HepG2 (cell line): ENCODE data around the gene COX14.

ENCODE experiments used
- CBX5 ChIP-seq: sonication (generic); formaldehyde crosslinking; IDR thresholded peaks from 2 replicates; pipeline ENCODE4 v1.4.0; 2020; ENCODE audit warnings: missing genetic modification reagents, borderline replicate concordance
- CTCF ChIP-seq: sonication (generic); formaldehyde crosslinking; IDR thresholded peaks from 2 replicates; pipeline ENCODE4 v1.5.0; 2020; ENCODE audit warnings: mild to moderate bottlenecking, missing genetic modification reagents, moderate library complexity
- KLF6 ChIP-seq: IDR thresholded peaks from 2 replicates; pipeline ENCODE4 v1.8.0; 2016; ENCODE audit warnings: missing biosample characterization, missing genetic modification reagents
- MXD4 ChIP-seq: IDR thresholded peaks from 2 replicates; pipeline ENCODE4 v1.6.1; 2016; ENCODE audit warnings: mild to moderate bottlenecking, missing biosample characterization, missing genetic modification reagents
- MYC ChIP-seq: sonication (generic); formaldehyde crosslinking; IDR thresholded peaks from 2 replicates; pipeline ENCODE4 v1.9.0; 2021; ENCODE audit warnings: missing genetic modification reagents, borderline replicate concordance
- PATZ1 ChIP-seq: sonication (generic); formaldehyde crosslinking; IDR thresholded peaks from 2 replicates; pipeline ENCODE4 v1.4.0; 2020; ENCODE audit warnings: missing genetic modification reagents
- ZNF121 ChIP-seq: sonication (generic); formaldehyde crosslinking; IDR thresholded peaks from 2 replicates; pipeline ENCODE4 v1.5.0; 2020; ENCODE audit warnings: mild to moderate bottlenecking, missing genetic modification reagents
- ZNF230 ChIP-seq: sonication (generic); formaldehyde crosslinking; IDR thresholded peaks from 2 replicates; pipeline ENCODE4 v1.4.0; 2020; ENCODE audit warnings: mild to moderate bottlenecking, missing genetic modification reagents

GRCh38 chr12:50119387-50119786 is 7.4 kb downstream of the COX14 start:
- no peak for TF ChIP-seq CTCF (CRISPR knock-in tag)
- TF ChIP-seq MXD4 (CRISPR knock-in tag) = no peak
- TF ChIP-seq MYC (CRISPR knock-in tag) = no peak
- no peak for TF ChIP-seq KLF6 (CRISPR knock-in tag)
- TF ChIP-seq PATZ1 = no peak
- no peak for TF ChIP-seq ZNF121 (CRISPR knock-in tag)
- no peak for TF ChIP-seq CBX5 (CRISPR knock-in tag)
- TF ChIP-seq ZNF230 (CRISPR knock-in tag) = no peak
